B cell (primary cell): ENCODE data around the gene OVOL3. TPM values are rescaled to one million over a fixed set of nuclear protein-coding genes. Genes with fewer than 3 reads are reported as not detected.
A peak's percentile ranks its signal among the peaks of the same experiment; 100 is the strongest.

ENCODE experiments used
- ATAC-seq: fragments of 200-7000 bp; cut with Tn5 transposase; one replicate; pipeline ENCODE4 v1.10.0; 2021; ENCODE audit warnings: low read depth, mild to moderate bottlenecking, moderate number of reproducible peaks, moderate library complexity
- CTCF ChIA-PET: fragments of 350-600 bp; sonication (Branson Sonifier 250); formaldehyde crosslinking; loops from one replicate; lab custom pipeline; 2021; ENCODE audit warnings: antibody characterized with exemption, inconsistent platforms; lab: Charles Lee
- POLR2A ChIA-PET: fragments of 350-600 bp; sonication (Branson Sonifier 250); formaldehyde crosslinking; loops from one replicate; lab custom pipeline; 2021; ENCODE audit warnings: antibody characterized with exemption; lab: Charles Lee
- DNase-seq: peaks from one replicate; pipeline ENCODE4 v3.0.0; 2013
- H2AFZ ChIP-seq: 2 replicates; pipeline ENCODE4 v1.6.1; 2012; ENCODE audit warnings: mild to moderate bottlenecking, low read depth, low read length; ENCODE audit not compliant: insufficient read depth, poor library complexity, severe bottlenecking
- H3K27ac ChIP-seq, 2 donors: 1 replicate in 1 of 2; 2 replicates in 1 of 2; pipeline ENCODE4 v1.5.1; 2012 to 2013; ENCODE audit warnings: low read length in 2 of 2, mild to moderate bottlenecking in 2 of 2, moderate library complexity in 1 of 2
- H3K27me3 ChIP-seq, 4 experiments: fragments of 200-600 bp in 1 of 4; sonication (generic) in 1 of 4; replicated peaks in 1 of 4; 1 replicate in 2 of 4; 2 replicates in 2 of 4; pipeline versions ENCODE4 v1.6.1 to v1.7.0; 2013 to 2016; ENCODE audit warnings: low read length in 3 of 4, mild to moderate bottlenecking in 2 of 4, mixed read lengths in 1 of 4, moderate library complexity in 1 of 4; ENCODE audit not compliant: insufficient read depth in 4 of 4, control insufficient read depth in 3 of 4; ENCODE audit errors: control extremely low read depth in 1 of 4
- H3K36me3 ChIP-seq, 2 experiments: replicated peaks in 1 of 2; 1 replicate in 1 of 2; 2 replicates in 1 of 2; pipeline versions ENCODE4 v1.6.1 to v1.7.1; 2013; ENCODE audit warnings: low read length in 1 of 2; ENCODE audit not compliant: insufficient read depth in 2 of 2, control insufficient read depth in 1 of 2; ENCODE audit errors: control extremely low read depth in 1 of 2, extremely low read depth in 1 of 2
- H3K4me1 ChIP-seq, 2 donors: fragments of 200-600 bp in 1 of 2; sonication (generic) in 1 of 2; 1 replicate in 1 of 2; 2 replicates in 1 of 2; pipeline versions ENCODE4 v1.5.1 to v1.6.1; 2013 to 2017; ENCODE audit warnings: low read length in 2 of 2; ENCODE audit not compliant: control insufficient read depth in 2 of 2, insufficient read depth in 2 of 2
- H3K4me2 ChIP-seq: replicated peaks from 2 replicates; pipeline ENCODE3; 2012; ENCODE audit warnings: mild to moderate bottlenecking, low read depth, low read length; ENCODE audit not compliant: poor library complexity, severe bottlenecking
- H3K4me3 ChIP-seq, 5 experiments: fragments of 200-600 bp in 1 of 5; sonication (generic) in 1 of 5; 1 replicate in 3 of 5; 2 replicates in 2 of 5; pipeline versions ENCODE4 v1.5.1 to v1.7.0; 2011 to 2016; ENCODE audit warnings: low read length in 4 of 5, mild to moderate bottlenecking in 4 of 5, low read depth in 2 of 5, control low read depth in 1 of 5, moderate library complexity in 1 of 5; ENCODE audit not compliant: insufficient read depth in 1 of 5; ENCODE audit errors: control extremely low read depth in 1 of 5, extremely low read depth in 1 of 5
- H3K79me2 ChIP-seq: fragments of 200-600 bp; sonication (generic); one replicate; pipeline ENCODE4 v1.6.0; 2016; ENCODE audit warnings: low read length; ENCODE audit not compliant: control insufficient read depth, insufficient read depth
- H3K9ac ChIP-seq: fragments of 200-600 bp; sonication (generic); 2 replicates; pipeline ENCODE4 v1.6.1; 2017; ENCODE audit warnings: mild to moderate bottlenecking, low read length, moderate library complexity
- H3K9me3 ChIP-seq, 3 donors: one replicate each; pipeline versions ENCODE4 v1.6.1 to v1.7.1; 2013; ENCODE audit warnings: low read length in 2 of 3; ENCODE audit not compliant: control insufficient read depth in 2 of 3, insufficient read depth in 1 of 3; ENCODE audit errors: control extremely low read depth in 1 of 3
- H4K20me1 ChIP-seq: 2 replicates; pipeline ENCODE4 v1.6.0; 2012; ENCODE audit warnings: mild to moderate bottlenecking, low read length; ENCODE audit not compliant: insufficient read depth, control insufficient read depth, poor library complexity, severe bottlenecking
- H3K27ac Mint-ChIP-seq: one replicate; pipeline ENCODE4 v1.8.0; 2021; ENCODE audit warnings: mixed read lengths
- H3K27me3 Mint-ChIP-seq: one replicate; pipeline ENCODE4 v1.8.0; 2021; ENCODE audit warnings: mixed read lengths
- H3K4me1 Mint-ChIP-seq: one replicate; pipeline ENCODE4 v1.8.0; 2021; ENCODE audit warnings: mixed read lengths
- H3K4me3 Mint-ChIP-seq: one replicate; pipeline ENCODE4 v1.8.0; 2021; ENCODE audit warnings: mixed read lengths
- H3K9me3 Mint-ChIP-seq: one replicate; pipeline ENCODE4 v1.8.0; 2022; ENCODE audit warnings: mixed read lengths; ENCODE audit not compliant: insufficient read depth
- CTCF ChIP-seq: fragments of 200-600 bp; IDR thresholded peaks from one replicate; pipeline ENCODE4 v1.8.0; 2022; ENCODE audit warnings: antibody characterized with exemption, mild to moderate bottlenecking
- EZH2 ChIP-seq: IDR thresholded peaks from 2 replicates; pipeline ENCODE4 v1.6.1; 2012; ENCODE audit warnings: borderline replicate concordance, low read depth, mild to moderate bottlenecking, moderate library complexity, low read length; ENCODE audit not compliant: insufficient read depth, poor library complexity, severe bottlenecking
- WGBS: methylation state at CpG from one replicate; pipeline ENCODE4 v1.1.5; 2013; ENCODE audit warnings: missing lambda C conversion rate; ENCODE audit not compliant: insufficient coverage; 5-methylcytosine and 5-hydroxymethylcytosine counted together
- intact Hi-C: fragments of 100-400 bp; cut with micrococcal nuclease; formaldehyde crosslinking; loops from one replicate; pipeline ENCODE4 v1.10.0; 2022
- polyA plus RNA-seq: library from polyadenylated mRNA; depleted of rRNA; stranded (reverse); fragments of >200 nt; gene quantifications from 2 replicates; pipeline ENCODE4 v1.2.3, GENCODE V29; 2012
- total RNA-seq, 2 donors: library from RNA; stranded (reverse); fragments of 120-200 nt in 1 of 2; gene quantifications; 1 replicate in 1 of 2; 2 replicates in 1 of 2; pipeline versions ENCODE4 v1.2.3 to v1.2.4, GENCODE V29; 2013 to 2022

OVOL3 gene
- total and polyA plus RNA-seq, 2 donors (not counting 1 experiment from before 2014, with no cell fraction given): not detected

GRCh38 chr19:36113894-36114720 lies 3.2 kb downstream of the OVOL3 start:
- Histone ChIP-seq H3K9ac (peak overlapping the region; percentile 73), H2AFZ (peak overlapping the region; percentile 84), H3K4me1 (peaks cover 16 to 23% of the 10 kb centered on the region in 2 donors), H3K36me3 (peaks cover 0 to 24% of the 10 kb centered on the region in 2 experiments), H3K4me3 (peak overlapping the region; percentile 76 to 91 (median 79)), H3K79me2 (peaks cover 45% of the 10 kb centered on the region), H4K20me1 (peaks cover 7% of the 10 kb centered on the region), H3K27me3 (no peaks in the 10 kb centered on the region), H3K27ac (peak overlapping the region; percentile 84 to 90), H3K9me3 (peaks cover 0 to 6% (median 0%) of the 10 kb centered on the region in 3 donors), H3K4me2 (peak overlapping the region; percentile 80)
- Mint-ChIP-seq H3K27ac (peak overlapping the region; percentile 99), H3K9me3 (no peaks in the 10 kb centered on the region), H3K27me3 (no peaks in the 10 kb centered on the region), H3K4me3 (peak overlapping the region; percentile 95), H3K4me1 (peaks cover 40% of the 10 kb centered on the region)
- ChIA-PET CTCF (interaction anchor here (1.0 to 5.6 kb wide), 2 partner anchors 13 to 60 kb away, joined by 3 to 42 read pairs; partner anchors contain the start of gene THAP8), POLR2A (interaction anchor here (0.6 to 3.4 kb wide), 7 partner anchors 14 to 1353 kb away, joined by 3 to 22 read pairs (median 3); partner anchors contain the start of genes CAPNS1, THAP8 and WDR62)
- WGBS: 17% methylated on average over 47 of the region's 48 CpGs
- intact Hi-C loops: loop anchor here (1.0 to 10.0 kb wide), 2 partner anchors 119 to 469 kb away; partner anchors contain the start of genes COX6B1, ETV2 and SDHAF1
- ATAC-seq: no peak
- DNase-seq: peak; percentile 29
- TF ChIP-seq CTCF: no peak
- no peak for TF ChIP-seq EZH2
